Measurements from ENCODE around the gene SUPT5H. TPM values are rescaled to one million over a fixed set of nuclear protein-coding genes. Genes with fewer than 3 reads are reported as not detected.

The SUPT5H gene
- total and polyA plus RNA-seq, 2 of the 13 experiments (the other 11 are each of a cell fraction or from before 2014, with no cell fraction given): 48.2 to 51.7 TPM

GRCh38 chr19:39502640-39503417, 57.4 kb downstream of the SUPT5H start (continued):
- TF ChIP-seq ZNF749 (CRISPR knock-in tag; IDR thresholded peaks at IDR 0.05; ENCODE audit: borderline replicate concordance) (peak; percentile 99), ZNF253 (CRISPR knock-in tag; IDR thresholded peaks at IDR 0.05; ENCODE audit: borderline replicate concordance) (peak; percentile 98), RBM39 (IDR thresholded peaks at IDR 0.05; ENCODE audit: low read depth, low read length, poor library complexity, severe bottlenecking) (no peak), ATF1 (CRISPR knock-in tag; IDR thresholded peaks at IDR 0.05) (no peak), POLR2AphosphoS2 (IDR thresholded peaks at IDR 0.05; ENCODE audit: low read depth, low read length) (no peak), NFYC (CRISPR knock-in tag; IDR thresholded peaks at IDR 0.05) (peak; percentile 53), ZNF737 (CRISPR knock-in tag; IDR thresholded peaks at IDR 0.05; ENCODE audit: borderline replicate concordance) (peak; percentile 90), GATAD2A (CRISPR knock-in tag; IDR thresholded peaks at IDR 0.05) (no peak), EZH2 (conservative IDR thresholded peaks at IDR 0.05; ENCODE audit: low read depth, low read length) (no peak), ZFP36L2 (CRISPR knock-in tag; IDR thresholded peaks at IDR 0.05) (no peak), SNRNP70 (IDR thresholded peaks at IDR 0.05; ENCODE audit: low read depth, low read length) (no peak), MTF1 (CRISPR knock-in tag; IDR thresholded peaks at IDR 0.05) (peak; percentile 93), RBFOX2 (IDR thresholded peaks at IDR 0.05; ENCODE audit: low read depth, low read length) (0 out of 2 replicates have a peak, but pooled peaks have one; percentile 31), PTBP1 (IDR thresholded peaks at IDR 0.05; ENCODE audit: low read depth, low read length, poor library complexity, severe bottlenecking) (no peak), FOXP4 (CRISPR knock-in tag; IDR thresholded peaks at IDR 0.05) (0 out of 2 replicates have a peak, but pooled peaks have one; percentile 28), SRSF9 (IDR thresholded peaks at IDR 0.05; ENCODE audit: borderline replicate concordance, insufficient read depth, low read depth, low read length, poor library complexity, severe bottlenecking) (no peak), NCOR1 (IDR thresholded peaks at IDR 0.05; ENCODE audit: borderline replicate concordance, low read length) (no peak), KMT2B (CRISPR knock-in tag; IDR thresholded peaks at IDR 0.05) (no peak), ZBTB33 (CRISPR knock-in tag; IDR thresholded peaks at IDR 0.05) (peak; percentile 12; the same call in 1 of the 2 replicates), SOX5 (CRISPR knock-in tag; IDR thresholded peaks at IDR 0.05; ENCODE audit: borderline replicate concordance) (peak; percentile 44)
- TF ChIP-seq, protein P1, sequence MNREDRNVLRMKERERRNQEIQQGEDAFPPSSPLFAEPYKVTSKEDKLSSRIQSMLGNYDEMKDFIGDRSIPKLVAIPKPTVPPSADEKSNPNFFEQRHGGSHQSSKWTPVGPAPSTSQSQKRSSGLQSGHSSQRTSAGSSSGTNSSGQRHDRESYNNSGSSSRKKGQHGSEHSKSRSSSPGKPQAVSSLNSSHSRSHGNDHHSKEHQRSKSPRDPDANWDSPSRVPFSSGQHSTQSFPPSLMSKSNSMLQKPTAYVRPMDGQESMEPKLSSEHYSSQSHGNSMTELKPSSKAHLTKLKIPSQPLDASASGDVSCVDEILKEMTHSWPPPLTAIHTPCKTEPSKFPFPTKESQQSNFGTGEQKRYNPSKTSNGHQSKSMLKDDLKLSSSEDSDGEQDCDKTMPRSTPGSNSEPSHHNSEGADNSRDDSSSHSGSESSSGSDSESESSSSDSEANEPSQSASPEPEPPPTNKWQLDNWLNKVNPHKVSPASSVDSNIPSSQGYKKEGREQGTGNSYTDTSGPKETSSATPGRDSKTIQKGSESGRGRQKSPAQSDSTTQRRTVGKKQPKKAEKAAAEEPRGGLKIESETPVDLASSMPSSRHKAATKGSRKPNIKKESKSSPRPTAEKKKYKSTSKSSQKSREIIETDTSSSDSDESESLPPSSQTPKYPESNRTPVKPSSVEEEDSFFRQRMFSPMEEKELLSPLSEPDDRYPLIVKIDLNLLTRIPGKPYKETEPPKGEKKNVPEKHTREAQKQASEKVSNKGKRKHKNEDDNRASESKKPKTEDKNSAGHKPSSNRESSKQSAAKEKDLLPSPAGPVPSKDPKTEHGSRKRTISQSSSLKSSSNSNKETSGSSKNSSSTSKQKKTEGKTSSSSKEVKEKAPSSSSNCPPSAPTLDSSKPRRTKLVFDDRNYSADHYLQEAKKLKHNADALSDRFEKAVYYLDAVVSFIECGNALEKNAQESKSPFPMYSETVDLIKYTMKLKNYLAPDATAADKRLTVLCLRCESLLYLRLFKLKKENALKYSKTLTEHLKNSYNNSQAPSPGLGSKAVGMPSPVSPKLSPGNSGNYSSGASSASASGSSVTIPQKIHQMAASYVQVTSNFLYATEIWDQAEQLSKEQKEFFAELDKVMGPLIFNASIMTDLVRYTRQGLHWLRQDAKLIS (CRISPR knock-in tag; IDR thresholded peaks at IDR 0.05): 0 out of 2 replicates have a peak, but pooled peaks have one; percentile 53
